Measurements from ENCODE around the gene LINC01488. TPM values are rescaled to one million over a fixed set of nuclear protein-coding genes. Genes with fewer than 3 reads are reported as not detected.

LINC01488 gene
- total and polyA plus RNA-seq, 2 donors (not counting 1 experiment from before 2014, with no cell fraction given): not detected

- H3K27ac Mint-ChIP-seq: no peak overlapping the region
- TF ChIP-seq EZH2 (IDR thresholded peaks at IDR 0.05; ENCODE audit: borderline replicate concordance, insufficient read depth, low read depth, low read length, poor library complexity, severe bottlenecking) (no peak), CTCF (IDR thresholded peaks at IDR 0.05) (no peak)
- H3K4me1 Mint-ChIP-seq: no peaks in the 10 kb centered on the region
- no peak overlapping the region for H3K27ac ChIP-seq (ENCODE audit: low read length in 2 of 2)
- H3K36me3 ChIP-seq (replicated peaks in 1 of 2; ENCODE audit: control extremely low read depth in 1 of 2, control insufficient read depth in 1 of 2, extremely low read depth in 1 of 2, insufficient read depth in 2 of 2, low read length in 1 of 2): no peaks in the 10 kb centered on the region
- ATAC-seq (ENCODE audit: low read depth) (no peak), DNase-seq (no peak)
- no peak overlapping the region for H2AFZ ChIP-seq (ENCODE audit: insufficient read depth, low read depth, low read length, poor library complexity, severe bottlenecking)
- peaks cover 0 to 16% (median 0%) of the 10 kb centered on the region in 4 experiments for H3K27me3 ChIP-seq (replicated peaks in 1 of 4; ENCODE audit: control extremely low read depth in 1 of 4, control insufficient read depth in 3 of 4, insufficient read depth in 4 of 4, low read length in 3 of 4)
- WGBS (ENCODE audit: insufficient coverage): 86% methylated on average over 14 of the region's 15 CpGs
- intact Hi-C loops (cut with micrococcal nuclease): no loop called here
- H3K4me3 Mint-ChIP-seq: no peak overlapping the region
- H3K9ac ChIP-seq (ENCODE audit: low read length): no peak overlapping the region
- ChIA-PET POLR2A (no interaction called here), CTCF (interaction anchor here (0.5 kb wide), 1 partner anchor 11 kb away, joined by 4 read pairs; no protein-coding TSS in a partner anchor)
- no peak overlapping the region for H3K4me3 ChIP-seq (ENCODE audit: control extremely low read depth in 1 of 5, extremely low read depth in 1 of 5, insufficient read depth in 1 of 5, low read depth in 2 of 5, low read length in 4 of 5)
- peaks cover 18% of the 10 kb centered on the region for H3K27me3 Mint-ChIP-seq
- no peaks in the 10 kb centered on the region for H4K20me1 ChIP-seq (ENCODE audit: control insufficient read depth, insufficient read depth, low read length, poor library complexity, severe bottlenecking)
- H3K9me3 ChIP-seq (ENCODE audit: control extremely low read depth in 1 of 3, control insufficient read depth in 2 of 3, insufficient read depth in 1 of 3, low read length in 2 of 3): no peaks in the 10 kb centered on the region
- no peaks in the 10 kb centered on the region for H3K9me3 Mint-ChIP-seq (ENCODE audit: insufficient read depth)
- no peaks in the 10 kb centered on the region for H3K79me2 ChIP-seq (ENCODE audit: control insufficient read depth, insufficient read depth, low read length)
- H3K4me1 ChIP-seq (ENCODE audit: control insufficient read depth in 2 of 2, insufficient read depth in 2 of 2, low read length in 2 of 2): no peaks in the 10 kb centered on the region
- H3K4me2 ChIP-seq (replicated peaks; ENCODE audit: low read depth, low read length, poor library complexity, severe bottlenecking): no peak overlapping the region
Measured at GRCh38 chr11:69437001-69437875, 44.2 kb upstream of the LINC01488 start.

- Histone ChIP-seq H3K4me2 (replicated peaks; ENCODE audit: low read depth, low read length, poor library complexity, severe bottlenecking) (no peak overlapping the region), H3K4me3 (ENCODE audit: control extremely low read depth in 1 of 5, extremely low read depth in 1 of 5, insufficient read depth in 1 of 5, low read depth in 2 of 5, low read length in 4 of 5) (no peak overlapping the region), H3K79me2 (ENCODE audit: control insufficient read depth, insufficient read depth, low read length) (no peaks in the 10 kb centered on the region), H2AFZ (ENCODE audit: insufficient read depth, low read depth, low read length, poor library complexity, severe bottlenecking) (no peak overlapping the region), H3K36me3 (replicated peaks in 1 of 2; ENCODE audit: control extremely low read depth in 1 of 2, control insufficient read depth in 1 of 2, extremely low read depth in 1 of 2, insufficient read depth in 2 of 2, low read length in 1 of 2) (no peaks in the 10 kb centered on the region), H4K20me1 (ENCODE audit: control insufficient read depth, insufficient read depth, low read length, poor library complexity, severe bottlenecking) (no peaks in the 10 kb centered on the region), H3K9me3 (ENCODE audit: control extremely low read depth in 1 of 3, control insufficient read depth in 2 of 3, insufficient read depth in 1 of 3, low read length in 2 of 3) (no peaks in the 10 kb centered on the region), H3K27me3 (replicated peaks in 1 of 4; ENCODE audit: control extremely low read depth in 1 of 4, control insufficient read depth in 3 of 4, insufficient read depth in 4 of 4, low read length in 3 of 4) (peaks cover 0 to 16% (median 0%) of the 10 kb centered on the region in 4 experiments), H3K4me1 (ENCODE audit: control insufficient read depth in 2 of 2, insufficient read depth in 2 of 2, low read length in 2 of 2) (peaks cover 2% of the 10 kb centered on the region in 2 donors), H3K9ac (ENCODE audit: low read length) (no peak overlapping the region), H3K27ac (ENCODE audit: low read length in 2 of 2) (no peak overlapping the region)
- DNase-seq: no peak
- no peak for ATAC-seq (ENCODE audit: low read depth)
- ChIA-PET POLR2A (no interaction called here), CTCF (no interaction called here)
- Mint-ChIP-seq H3K27ac (no peak overlapping the region), H3K4me3 (no peak overlapping the region), H3K4me1 (peaks cover 2% of the 10 kb centered on the region), H3K9me3 (ENCODE audit: insufficient read depth) (no peaks in the 10 kb centered on the region), H3K27me3 (peaks cover 18% of the 10 kb centered on the region)
- TF ChIP-seq EZH2 (IDR thresholded peaks at IDR 0.05; ENCODE audit: borderline replicate concordance, insufficient read depth, low read depth, low read length, poor library complexity, severe bottlenecking) (no peak), CTCF (IDR thresholded peaks at IDR 0.05) (no peak)
- WGBS (ENCODE audit: insufficient coverage): no CpG with 5 or more reads among the region's 9 CpGs
- intact Hi-C loops (cut with micrococcal nuclease): no loop called here
Measured at GRCh38 chr11:69437876-69438205, 43.6 kb upstream of the LINC01488 start.

Data from B cell (primary cell).